SK-N-SH (cell line): Measurements from ENCODE around the gene FBLIM1. TPM values are rescaled to one million over a fixed set of nuclear protein-coding genes. Genes with fewer than 3 reads are reported as not detected.

Experiments
- CTCF ChIA-PET: fragments of 300-600, 350-600 bp; formaldehyde crosslinking; extraction: SDS; loops from one replicate; lab custom pipeline; 2021; lab: Yijun Ruan, JAX
- POLR2A ChIA-PET: fragments of 350-600 bp; sonication (Branson Sonifier 250); formaldehyde crosslinking; extraction: SDS; loops from one replicate; lab custom pipeline; 2020; ENCODE audit warnings: antibody characterized with exemption, inconsistent platforms; lab: Yijun Ruan, JAX
- DNase-seq: peaks from one replicate; pipeline ENCODE4 v3.0.0; 2012
- H2AFZ ChIP-seq: fragments of 200-600 bp; sonication (generic); 2 replicates; pipeline ENCODE4 v1.8.1; 2016; ENCODE audit warnings: antibody characterized with exemption, mild to moderate bottlenecking, low read depth
- H3F3A ChIP-seq: fragments of 200-600 bp; sonication (generic); replicated peaks from 2 replicates; pipeline ENCODE3; 2016; ENCODE audit warnings: antibody characterized with exemption, mild to moderate bottlenecking; ENCODE audit not compliant: insufficient read depth
- H3K27ac ChIP-seq, 2 experiments: fragments of 200-500 bp in 1 of 2; fragments of 200-600 bp in 1 of 2; sonication (Bioruptor generic) in 1 of 2; sonication (generic), shearing (Covaris generic) in 1 of 2; 2 replicates each; pipeline versions ENCODE4 v1.5.1 to v1.6.1; 2014 to 2016; ENCODE audit warnings: low read depth in 2 of 2, inconsistent platforms in 1 of 2, low read length in 1 of 2, mild to moderate bottlenecking in 1 of 2, mixed read lengths in 1 of 2
- H3K27me3 ChIP-seq: fragments of 200-600 bp; sonication (generic), shearing (Covaris generic); 2 replicates; pipeline ENCODE4 v1.6.1; 2016; ENCODE audit warnings: mixed run types; ENCODE audit not compliant: insufficient read depth
- H3K36me3 ChIP-seq, 2 experiments: fragments of 200-500 bp in 1 of 2; fragments of 200-600 bp in 1 of 2; sonication (Bioruptor generic) in 1 of 2; sonication (generic) in 1 of 2; replicated peaks in 1 of 2; 2 replicates each; pipeline versions ENCODE3 to v1.5.1; 2014 to 2016; ENCODE audit warnings: low read length in 1 of 2, mild to moderate bottlenecking in 1 of 2; ENCODE audit not compliant: insufficient read depth in 2 of 2, control insufficient read depth in 1 of 2
- H3K4me1 ChIP-seq, 2 experiments: fragments of 200-500 bp in 1 of 2; fragments of 200-600 bp in 1 of 2; sonication (Bioruptor generic) in 1 of 2; sonication (generic), shearing (Covaris generic) in 1 of 2; 2 replicates each; pipeline versions ENCODE4 v1.5.1 to v1.6.1; 2014 to 2016; ENCODE audit warnings: low read depth in 1 of 2, low read length in 1 of 2, mixed run types in 1 of 2; ENCODE audit not compliant: insufficient read depth in 2 of 2, control insufficient read depth in 1 of 2
- H3K4me2 ChIP-seq: fragments of 200-600 bp; sonication (generic), shearing (Covaris generic); 2 replicates; pipeline ENCODE4 v1.6.1; 2017; ENCODE audit warnings: mixed run types
- H3K4me3 ChIP-seq, 2 experiments: fragments of 200-500 bp in 1 of 2; fragments of 200-600 bp in 1 of 2; sonication (Bioruptor generic) in 1 of 2; sonication (generic), shearing (Covaris generic) in 1 of 2; 2 replicates each; pipeline versions ENCODE4 v1.5.1 to v1.8.1; 2014 to 2016; ENCODE audit warnings: low read depth in 2 of 2, inconsistent platforms in 1 of 2, low read length in 1 of 2, mild to moderate bottlenecking in 1 of 2, mixed read lengths in 1 of 2, moderate library complexity in 1 of 2
- H3K79me2 ChIP-seq: fragments of 200-600 bp; sonication (generic); 2 replicates; pipeline ENCODE4 v1.8.1; 2017; ENCODE audit warnings: mild to moderate bottlenecking; ENCODE audit not compliant: insufficient read depth
- H3K9ac ChIP-seq: fragments of 200-600 bp; sonication (generic); 2 replicates; pipeline ENCODE4 v1.6.1; 2017; ENCODE audit warnings: mixed run types
- H3K9me2 ChIP-seq: fragments of 200-600 bp; sonication (generic); 2 replicates; pipeline ENCODE4 v1.6.1; 2017; ENCODE audit warnings: mixed run types
- H3K9me3 ChIP-seq: fragments of 200-600 bp; sonication (generic); 2 replicates; pipeline ENCODE4 v1.6.1; 2017; ENCODE audit warnings: mixed run types, mild to moderate bottlenecking, moderate library complexity
- H4K20me1 ChIP-seq: fragments of 200-600 bp; sonication (generic); 2 replicates; pipeline ENCODE4 v1.6.1; 2017; ENCODE audit warnings: mild to moderate bottlenecking, mixed run types; ENCODE audit not compliant: insufficient read depth
- CHD2 ChIP-seq: fragments of 150-350 bp; IDR thresholded peaks from 2 replicates; pipeline ENCODE4 v1.6.1; 2018; ENCODE audit warnings: low read length; ENCODE audit not compliant: partially characterized antibody
- EP300 ChIP-seq, 2 experiments: IDR thresholded peaks; 2 replicates each; pipeline versions ENCODE4 v1.4.0 to v1.6.1; 2012; ENCODE audit warnings: borderline replicate concordance in 1 of 2, low read depth in 1 of 2, low read length in 1 of 2
- FOSL2 ChIP-seq: IDR thresholded peaks from 2 replicates; pipeline ENCODE4 v1.4.0; 2012; ENCODE audit warnings: low read depth, mild to moderate bottlenecking, moderate library complexity, borderline replicate concordance
- FOXM1 ChIP-seq: IDR thresholded peaks from 2 replicates; pipeline ENCODE4 v1.4.0; 2012; ENCODE audit warnings: low read depth, mild to moderate bottlenecking
- GATA2 ChIP-seq: sonication (generic); formaldehyde crosslinking; IDR thresholded peaks from 2 replicates; pipeline ENCODE4 v1.5.0; 2020; ENCODE audit warnings: mild to moderate bottlenecking, missing genetic modification reagents
- JUND ChIP-seq: IDR thresholded peaks from 2 replicates; pipeline ENCODE4 v1.4.0; 2012
- MEF2A ChIP-seq: IDR thresholded peaks from 2 replicates; pipeline ENCODE4 v1.4.0; 2012; ENCODE audit warnings: low read depth, borderline replicate concordance
- POLR2AphosphoS5 ChIP-seq: IDR thresholded peaks from 2 replicates; pipeline ENCODE4 v1.6.1; 2012; ENCODE audit warnings: low read depth, low read length
- RAD21 ChIP-seq: IDR thresholded peaks from 2 replicates; pipeline ENCODE4 v1.6.1; 2012; ENCODE audit warnings: mild to moderate bottlenecking, low read length
- RCOR1 ChIP-seq: fragments of 150-350 bp; IDR thresholded peaks from 2 replicates; pipeline ENCODE4 v1.6.1; 2017; ENCODE audit warnings: antibody characterized with exemption, low read length
- RXRA ChIP-seq: IDR thresholded peaks from 2 replicates; pipeline ENCODE4 v1.4.0; 2012; ENCODE audit warnings: low read depth, mild to moderate bottlenecking, borderline replicate concordance
- SMC3 ChIP-seq: IDR thresholded peaks from 2 replicates; pipeline ENCODE4 v1.6.1; 2012; ENCODE audit warnings: low read depth, low read length, improper control_type of control experiment
- TCF12 ChIP-seq: IDR thresholded peaks from 2 replicates; pipeline ENCODE4 v1.4.0; 2012
- TEAD4 ChIP-seq: IDR thresholded peaks from 2 replicates; pipeline ENCODE4 v1.4.0; 2012; ENCODE audit warnings: mild to moderate bottlenecking, borderline replicate concordance; ENCODE audit not compliant: insufficient read depth
- YY1 ChIP-seq: IDR thresholded peaks from 2 replicates; pipeline ENCODE4 v1.4.0; 2012; ENCODE audit warnings: low read depth, mild to moderate bottlenecking
- WGBS: methylation state at CpG from one replicate; pipeline ENCODE4 v1.1.6; 2017; ENCODE audit warnings: low lambda C conversion rate; 5-methylcytosine and 5-hydroxymethylcytosine counted together
- polyA plus RNA-seq, 3 experiments: library from polyadenylated mRNA; depleted of rRNA; stranded (reverse); fragments of >200 nt; gene quantifications; 2 replicates each; pipeline ENCODE4 v1.2.3, GENCODE V29; 2012
- TF ChIP-seq, protein P1 (sequence below): IDR thresholded peaks from 2 replicates; pipeline ENCODE4 v1.4.0; 2012; ENCODE audit warnings: low read depth, borderline replicate concordance
- TF ChIP-seq, protein P2 (sequence below): fragments of 150-350 bp; IDR thresholded peaks from 2 replicates; pipeline ENCODE4 v1.6.1; 2017; ENCODE audit warnings: antibody characterized with exemption, low read length, low read depth, borderline replicate concordance
- TF ChIP-seq, protein P3 (sequence below): IDR thresholded peaks from 2 replicates; pipeline ENCODE4 v1.6.1; 2012; ENCODE audit warnings: mild to moderate bottlenecking, low read depth, low read length, moderate library complexity
- TF ChIP-seq, protein P4 (sequence below): IDR thresholded peaks from 2 replicates; pipeline ENCODE4; 2012
- TF ChIP-seq, protein P5 (sequence below): IDR thresholded peaks from 2 replicates; pipeline ENCODE4 v1.4.0; 2012; ENCODE audit warnings: low read depth

Gene FBLIM1
- polyA plus RNA-seq, 1 of the 3 experiments (the other 2 are of a cell fraction): 89.8 TPM

DNA sequence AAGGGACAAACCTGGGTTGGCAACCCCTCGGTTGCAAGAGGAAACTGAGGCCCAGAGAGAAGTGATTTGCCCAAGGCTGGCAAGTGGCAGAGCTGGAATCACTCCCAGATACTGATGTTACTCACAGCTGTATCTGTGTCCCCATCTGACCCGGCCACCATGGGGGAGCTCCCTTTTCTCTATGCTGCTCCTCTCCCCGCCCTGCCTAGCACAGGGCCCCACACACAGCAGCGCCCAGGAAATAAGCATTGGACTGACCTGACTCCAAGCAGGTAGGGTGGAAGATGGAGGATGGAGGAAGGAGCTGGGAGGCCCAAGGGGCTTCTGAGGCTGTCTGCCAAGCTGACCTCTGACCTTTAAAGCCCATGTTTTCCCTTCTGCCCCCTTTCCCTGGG, 3.0 kb upstream of the FBLIM1 start:
- no peaks in the 10 kb centered on the region for H3K36me3 ChIP-seq
- no peak overlapping the region for H3K4me3 ChIP-seq
- no peak overlapping the region for H3K4me2 ChIP-seq
- TF ChIP-seq CHD2 (no peak), MEF2A (no peak), RXRA (no peak), POLR2AphosphoS5 (no peak), SMC3 (no peak), TEAD4 (no peak), TCF12 (no peak), JUND (no peak), GATA2 (CRISPR knock-in tag) (no peak), RCOR1 (no peak), RAD21 (no peak), FOSL2 (no peak), YY1 (no peak), FOXM1 (no peak), EP300 (IDR thresholded peaks at IDR 0.05; ENCODE audit: borderline replicate concordance in 1 of 2, low read depth in 1 of 2, low read length in 1 of 2) (no peak)
- TF ChIP-seq, protein P1, sequence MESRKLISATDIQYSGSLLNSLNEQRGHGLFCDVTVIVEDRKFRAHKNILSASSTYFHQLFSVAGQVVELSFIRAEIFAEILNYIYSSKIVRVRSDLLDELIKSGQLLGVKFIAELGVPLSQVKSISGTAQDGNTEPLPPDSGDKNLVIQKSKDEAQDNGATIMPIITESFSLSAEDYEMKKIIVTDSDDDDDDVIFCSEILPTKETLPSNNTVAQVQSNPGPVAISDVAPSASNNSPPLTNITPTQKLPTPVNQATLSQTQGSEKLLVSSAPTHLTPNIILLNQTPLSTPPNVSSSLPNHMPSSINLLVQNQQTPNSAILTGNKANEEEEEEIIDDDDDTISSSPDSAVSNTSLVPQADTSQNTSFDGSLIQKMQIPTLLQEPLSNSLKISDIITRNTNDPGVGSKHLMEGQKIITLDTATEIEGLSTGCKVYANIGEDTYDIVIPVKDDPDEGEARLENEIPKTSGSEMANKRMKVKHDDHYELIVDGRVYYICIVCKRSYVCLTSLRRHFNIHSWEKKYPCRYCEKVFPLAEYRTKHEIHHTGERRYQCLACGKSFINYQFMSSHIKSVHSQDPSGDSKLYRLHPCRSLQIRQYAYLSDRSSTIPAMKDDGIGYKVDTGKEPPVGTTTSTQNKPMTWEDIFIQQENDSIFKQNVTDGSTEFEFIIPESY: no peak
- TF ChIP-seq, protein P2, sequence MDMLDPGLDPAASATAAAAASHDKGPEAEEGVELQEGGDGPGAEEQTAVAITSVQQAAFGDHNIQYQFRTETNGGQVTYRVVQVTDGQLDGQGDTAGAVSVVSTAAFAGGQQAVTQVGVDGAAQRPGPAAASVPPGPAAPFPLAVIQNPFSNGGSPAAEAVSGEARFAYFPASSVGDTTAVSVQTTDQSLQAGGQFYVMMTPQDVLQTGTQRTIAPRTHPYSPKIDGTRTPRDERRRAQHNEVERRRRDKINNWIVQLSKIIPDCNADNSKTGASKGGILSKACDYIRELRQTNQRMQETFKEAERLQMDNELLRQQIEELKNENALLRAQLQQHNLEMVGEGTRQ: no peak
- TF ChIP-seq, protein P3, sequence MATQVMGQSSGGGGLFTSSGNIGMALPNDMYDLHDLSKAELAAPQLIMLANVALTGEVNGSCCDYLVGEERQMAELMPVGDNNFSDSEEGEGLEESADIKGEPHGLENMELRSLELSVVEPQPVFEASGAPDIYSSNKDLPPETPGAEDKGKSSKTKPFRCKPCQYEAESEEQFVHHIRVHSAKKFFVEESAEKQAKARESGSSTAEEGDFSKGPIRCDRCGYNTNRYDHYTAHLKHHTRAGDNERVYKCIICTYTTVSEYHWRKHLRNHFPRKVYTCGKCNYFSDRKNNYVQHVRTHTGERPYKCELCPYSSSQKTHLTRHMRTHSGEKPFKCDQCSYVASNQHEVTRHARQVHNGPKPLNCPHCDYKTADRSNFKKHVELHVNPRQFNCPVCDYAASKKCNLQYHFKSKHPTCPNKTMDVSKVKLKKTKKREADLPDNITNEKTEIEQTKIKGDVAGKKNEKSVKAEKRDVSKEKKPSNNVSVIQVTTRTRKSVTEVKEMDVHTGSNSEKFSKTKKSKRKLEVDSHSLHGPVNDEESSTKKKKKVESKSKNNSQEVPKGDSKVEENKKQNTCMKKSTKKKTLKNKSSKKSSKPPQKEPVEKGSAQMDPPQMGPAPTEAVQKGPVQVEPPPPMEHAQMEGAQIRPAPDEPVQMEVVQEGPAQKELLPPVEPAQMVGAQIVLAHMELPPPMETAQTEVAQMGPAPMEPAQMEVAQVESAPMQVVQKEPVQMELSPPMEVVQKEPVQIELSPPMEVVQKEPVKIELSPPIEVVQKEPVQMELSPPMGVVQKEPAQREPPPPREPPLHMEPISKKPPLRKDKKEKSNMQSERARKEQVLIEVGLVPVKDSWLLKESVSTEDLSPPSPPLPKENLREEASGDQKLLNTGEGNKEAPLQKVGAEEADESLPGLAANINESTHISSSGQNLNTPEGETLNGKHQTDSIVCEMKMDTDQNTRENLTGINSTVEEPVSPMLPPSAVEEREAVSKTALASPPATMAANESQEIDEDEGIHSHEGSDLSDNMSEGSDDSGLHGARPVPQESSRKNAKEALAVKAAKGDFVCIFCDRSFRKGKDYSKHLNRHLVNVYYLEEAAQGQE: no peak
- TF ChIP-seq, protein P4, sequence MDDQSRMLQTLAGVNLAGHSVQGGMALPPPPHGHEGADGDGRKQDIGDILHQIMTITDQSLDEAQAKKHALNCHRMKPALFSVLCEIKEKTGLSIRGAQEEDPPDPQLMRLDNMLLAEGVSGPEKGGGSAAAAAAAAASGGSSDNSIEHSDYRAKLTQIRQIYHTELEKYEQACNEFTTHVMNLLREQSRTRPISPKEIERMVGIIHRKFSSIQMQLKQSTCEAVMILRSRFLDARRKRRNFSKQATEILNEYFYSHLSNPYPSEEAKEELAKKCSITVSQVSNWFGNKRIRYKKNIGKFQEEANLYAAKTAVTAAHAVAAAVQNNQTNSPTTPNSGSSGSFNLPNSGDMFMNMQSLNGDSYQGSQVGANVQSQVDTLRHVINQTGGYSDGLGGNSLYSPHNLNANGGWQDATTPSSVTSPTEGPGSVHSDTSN: no peak
- TF ChIP-seq, protein P5, sequence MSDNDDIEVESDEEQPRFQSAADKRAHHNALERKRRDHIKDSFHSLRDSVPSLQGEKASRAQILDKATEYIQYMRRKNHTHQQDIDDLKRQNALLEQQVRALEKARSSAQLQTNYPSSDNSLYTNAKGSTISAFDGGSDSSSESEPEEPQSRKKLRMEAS: no peak
- no peak overlapping the region for H3K27ac ChIP-seq
- peaks cover 25% of the 10 kb centered on the region for H3F3A ChIP-seq
- 83% methylated on average over 3 of the region's 4 CpGs for WGBS
- ChIA-PET CTCF (interaction anchor here (0.7 to 2.6 kb wide), 4 partner anchors 14 to 36 kb away, joined by 3 to 12 read pairs (median 4); no protein-coding TSS in a partner anchor), POLR2A (no interaction called here)
- H2AFZ ChIP-seq: no peak overlapping the region
- peaks cover 18 to 31% of the 10 kb centered on the region in 2 experiments for H3K4me1 ChIP-seq
- no peak overlapping the region for H3K9ac ChIP-seq
- H3K27me3 ChIP-seq: no peaks in the 10 kb centered on the region
- DNase-seq: no peak
- H4K20me1 ChIP-seq: no peaks in the 10 kb centered on the region
- H3K9me2 ChIP-seq: no peaks in the 10 kb centered on the region
- H3K9me3 ChIP-seq: no peaks in the 10 kb centered on the region
- H3K79me2 ChIP-seq: peaks cover 19% of the 10 kb centered on the region
